MCF 10A (cell line): ENCODE measurements around the gene CHMP6. TPM values are rescaled to one million over a fixed set of nuclear protein-coding genes. Genes with fewer than 3 reads are reported as not detected.

ENCODE experiments used
- BruUV-seq: library from RNA; stranded (reverse); fragments of 400-500 nt; replicated peaks from 2 replicates; lab custom pipeline; 2021; lab: Mats Ljungman, UMichigan
- CTCF ChIA-PET: fragments of 300-600 bp; sonication (Branson Sonifier 250); formaldehyde crosslinking; extraction: SDS; loops from one replicate; lab custom pipeline; 2021; ENCODE audit warnings: antibody characterized with exemption, inconsistent platforms; lab: Yijun Ruan, JAX
- POLR2A ChIA-PET: fragments of 300-600, 350-650 bp; sonication (Branson Sonifier 250); formaldehyde crosslinking; extraction: SDS; loops from one replicate; lab custom pipeline; 2020; ENCODE audit warnings: antibody characterized with exemption, inconsistent platforms; lab: Yijun Ruan, JAX
- DNase-seq: peaks from one replicate; pipeline ENCODE4 v3.0.0-alpha.2; 2018; ENCODE audit not compliant: unreplicated experiment
- H3K27ac Mint-ChIP-seq: one replicate; pipeline ENCODE4 v1.8.0; 2022; ENCODE audit warnings: mild to moderate bottlenecking, low read depth, mixed read lengths; ENCODE audit not compliant: unreplicated experiment
- H3K27me3 Mint-ChIP-seq: one replicate; pipeline ENCODE4 v1.8.0; 2022; ENCODE audit warnings: mixed read lengths; ENCODE audit not compliant: insufficient read depth, unreplicated experiment
- H3K36me3 Mint-ChIP-seq: one replicate; pipeline ENCODE4 v1.8.0; 2022; ENCODE audit warnings: mild to moderate bottlenecking, moderate library complexity, mixed read lengths; ENCODE audit not compliant: insufficient read depth, unreplicated experiment
- H3K4me1 Mint-ChIP-seq: one replicate; pipeline ENCODE4 v1.8.0; 2022; ENCODE audit warnings: mixed read lengths; ENCODE audit not compliant: insufficient read depth, unreplicated experiment
- H3K4me3 Mint-ChIP-seq: one replicate; pipeline ENCODE4 v1.8.0; 2022; ENCODE audit warnings: mild to moderate bottlenecking, moderate library complexity, mixed read lengths; ENCODE audit not compliant: unreplicated experiment
- H3K9me3 Mint-ChIP-seq: one replicate; pipeline ENCODE4 v1.8.0; 2022; ENCODE audit warnings: mixed read lengths; ENCODE audit not compliant: unreplicated experiment
- CTCF ChIP-seq: fragments of 200-600 bp; IDR thresholded peaks from one replicate; pipeline ENCODE4 v1.8.0; 2022; ENCODE audit warnings: antibody characterized with exemption, mild to moderate bottlenecking; ENCODE audit not compliant: unreplicated experiment
- intact Hi-C: fragments of 100-400 bp; cut with micrococcal nuclease; formaldehyde crosslinking; loops from 2 replicates; pipeline ENCODE4 v1.14.1; 2022
- total RNA-seq: library from RNA; stranded (reverse); gene quantifications from 2 replicates; pipeline ENCODE4 v1.2.3, GENCODE V29; 2022

CHMP6 gene
- total RNA-seq, 1 experiment from 2014 or later, result 19.5 TPM

- H3K9me3 Mint-ChIP-seq, result no peaks in the 10 kb centered on the region
- no peak for DNase-seq
- peaks cover 11% of the 10 kb centered on the region for H3K4me1 Mint-ChIP-seq
- no peak overlapping the region for H3K27ac Mint-ChIP-seq
- intact Hi-C loops, result no loop called here
- H3K27me3 Mint-ChIP-seq, result peaks cover 7% of the 10 kb centered on the region
- H3K4me3 Mint-ChIP-seq, result no peak overlapping the region
- H3K36me3 Mint-ChIP-seq, result peaks cover 26% of the 10 kb centered on the region
- no peak for TF ChIP-seq CTCF
- ChIA-PET CTCF (interaction anchor here (0.7 kb wide), 1 partner anchor 24 kb away, joined by 3 read pairs; no protein-coding TSS in a partner anchor), POLR2A (no interaction called here)
- BruUV-seq, result no TSS peak
These were observed 8.1 kb downstream of the CHMP6 start for GRCh38 chr17:80999536-81000333.

DNA sequence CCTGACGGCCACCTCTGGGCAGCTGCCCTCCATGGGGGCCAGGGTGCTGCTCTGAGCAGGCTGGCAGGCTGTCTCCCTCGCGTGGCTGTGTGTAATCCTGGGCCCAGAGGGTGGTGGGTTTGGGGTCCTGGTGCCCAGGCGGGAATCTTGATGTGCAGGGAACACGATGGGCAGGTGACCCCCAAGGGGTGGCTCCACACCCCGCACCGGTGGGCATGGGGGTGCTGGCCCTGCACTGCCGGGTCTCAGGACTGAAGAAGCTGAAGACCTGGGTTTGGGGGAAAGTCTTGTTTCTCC lies 8.6 kb downstream of the CHMP6 start:
- H3K27ac Mint-ChIP-seq, result no peak overlapping the region
- intact Hi-C loops, result no loop called here

GRCh38 chr17:81000631-81001357 lies 9.2 kb downstream of the CHMP6 start:
- no peak for DNase-seq
- no peak for TF ChIP-seq CTCF
- peaks cover 24% of the 10 kb centered on the region for H3K36me3 Mint-ChIP-seq
- ChIA-PET CTCF (interaction anchor here (0.7 kb wide), 1 partner anchor 23 kb away, joined by 3 read pairs; no protein-coding TSS in a partner anchor), POLR2A (interaction anchor here (1.8 kb wide), 1 partner anchor 8 kb away, joined by 7 read pairs; no protein-coding TSS in a partner anchor)
- H3K9me3 Mint-ChIP-seq, result no peaks in the 10 kb centered on the region
- BruUV-seq, result no TSS peak
- H3K27me3 Mint-ChIP-seq, result peaks cover 14% of the 10 kb centered on the region
- intact Hi-C loops, result no loop called here
- no peak overlapping the region for H3K27ac Mint-ChIP-seq
- H3K4me1 Mint-ChIP-seq, result peaks cover 11% of the 10 kb centered on the region
- H3K4me3 Mint-ChIP-seq, result no peak overlapping the region

More for the DNA sequence above, 8.6 kb downstream of the CHMP6 start:
- H3K36me3 Mint-ChIP-seq, result peaks cover 29% of the 10 kb centered on the region
- no peak for TF ChIP-seq CTCF
- ChIA-PET POLR2A (interaction anchor here (1.8 kb wide), 1 partner anchor 8 kb away, joined by 7 read pairs; no protein-coding TSS in a partner anchor), CTCF (interaction anchor here (0.7 kb wide), 1 partner anchor 24 kb away, joined by 3 read pairs; no protein-coding TSS in a partner anchor)
- no peaks in the 10 kb centered on the region for H3K9me3 Mint-ChIP-seq
- peaks cover 13% of the 10 kb centered on the region for H3K27me3 Mint-ChIP-seq
- no peak for DNase-seq
- no peak overlapping the region for H3K4me3 Mint-ChIP-seq
- no TSS peak for BruUV-seq
- H3K4me1 Mint-ChIP-seq, result peaks cover 11% of the 10 kb centered on the region

- no peak for DNase-seq
- no peak for TF ChIP-seq CTCF
- H3K27ac Mint-ChIP-seq, result no peak overlapping the region
- H3K27me3 Mint-ChIP-seq, result peaks cover 25% of the 10 kb centered on the region
- ChIA-PET POLR2A (interaction anchor here (0.8 to 1.8 kb wide), 4 partner anchors 9 to 101 kb away, joined by 3 to 7 read pairs (median 4); no protein-coding TSS in a partner anchor), CTCF (interaction anchor here (0.5 to 1.1 kb wide), 4 partner anchors 11 to 520 kb away, joined by 3 to 4 read pairs (median 3); partner anchors contain the start of gene CHMP6)
- no peaks in the 10 kb centered on the region for H3K9me3 Mint-ChIP-seq
- intact Hi-C loops, result no loop called here
- peak overlapping the region; percentile 10 for H3K4me3 Mint-ChIP-seq
- peaks cover 11% of the 10 kb centered on the region for H3K4me1 Mint-ChIP-seq
- no TSS peak for BruUV-seq
- H3K36me3 Mint-ChIP-seq, result peaks cover 14% of the 10 kb centered on the region
These were observed 10.4 kb downstream of the CHMP6 start for GRCh38 chr17:81002013-81002384.
